Urothelium cell line (cell line): ENCODE results near the gene LGALS14.
"Not testable (repeated sequence)": the region's sequence is repeated elsewhere in the genome, so short reads cannot be mapped to it uniquely, and the experiment has no call there.

Source experiments
- DNase-seq: peaks from one replicate; pipeline ENCODE4 v3.0.0; 2011; ENCODE audit warnings: low spot score, mixed read lengths
- FAIRE-seq: peaks from 2 replicates; lab custom pipeline; 2011; peaks lifted over from hg19 to GRCh38; lab: Jason Lieb, UNC

LGALS14 gene, protein sequence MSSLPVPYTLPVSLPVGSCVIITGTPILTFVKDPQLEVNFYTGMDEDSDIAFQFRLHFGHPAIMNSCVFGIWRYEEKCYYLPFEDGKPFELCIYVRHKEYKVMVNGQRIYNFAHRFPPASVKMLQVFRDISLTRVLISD

DNA sequence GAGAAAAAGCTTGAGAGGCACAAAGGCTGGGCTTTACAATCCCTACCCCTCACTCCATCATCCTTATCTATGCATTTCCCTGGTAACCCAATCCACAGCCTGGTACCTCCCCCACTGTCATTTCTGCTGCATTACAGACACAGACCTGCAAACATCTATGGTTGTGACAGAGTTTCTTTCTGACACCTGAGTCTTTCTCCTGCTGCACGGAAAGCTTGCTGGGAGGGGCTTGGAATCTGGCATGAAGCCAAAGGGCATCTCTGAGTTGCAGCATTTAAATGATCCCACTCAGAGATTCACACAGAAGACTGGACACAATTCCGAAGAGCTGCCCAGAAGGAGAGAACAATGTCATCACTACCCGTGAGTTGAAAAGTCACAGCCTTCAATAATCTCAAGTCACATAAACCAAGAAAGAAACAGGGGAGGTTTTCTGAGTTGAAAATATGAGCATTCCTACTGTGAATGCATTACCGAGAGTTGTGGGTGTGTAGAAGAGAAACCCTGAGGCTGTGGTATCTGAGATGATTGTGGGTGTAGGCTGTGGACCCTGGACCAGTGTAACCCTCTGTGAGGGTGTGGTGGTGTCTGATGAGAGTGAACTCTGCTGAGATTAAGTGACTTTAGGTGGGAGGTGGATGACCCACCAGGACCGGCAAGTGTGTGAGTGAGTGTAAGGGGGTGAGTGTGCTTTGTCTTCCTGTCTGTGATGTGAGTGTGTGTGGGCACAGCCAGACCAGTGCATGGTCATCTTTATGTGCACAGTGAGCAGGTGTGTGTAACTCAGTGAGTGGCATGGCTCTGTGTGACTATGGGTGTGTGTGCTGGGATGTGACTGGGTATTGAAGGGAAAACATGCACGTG, at the start of gene LGALS14:
Gene LGALS14 (plus strand): TSS at position 301 of the 864 bp plus-strand sequence. CDS start 48 bp downstream, at position 349.
- FAIRE-seq, result no peak
- DNase-seq, result no peak

- DNase-seq (no peak), FAIRE-seq (no peak)
Observed at GRCh38 chr19:39655613-39656012, 48.7 kb upstream of the LGALS14 start, which contains the start of gene LGALS16. TSS of gene LGALS16 (plus strand) at chr19:39655913. CDS start at chr19:39655962, 49 bp downstream.

GRCh38 chr19:39659791-39660190, 44.5 kb upstream of the LGALS14 start:
- FAIRE-seq (no peak), DNase-seq (no peak)

- FAIRE-seq (no peak), DNase-seq (no peak)
Observed at GRCh38 chr19:39660661-39661060, 43.6 kb upstream of the LGALS14 start.

- no peak for FAIRE-seq
- DNase-seq, result no peak
Observed at GRCh38 chr19:39661565-39661964, 42.7 kb upstream of the LGALS14 start.

DNA sequence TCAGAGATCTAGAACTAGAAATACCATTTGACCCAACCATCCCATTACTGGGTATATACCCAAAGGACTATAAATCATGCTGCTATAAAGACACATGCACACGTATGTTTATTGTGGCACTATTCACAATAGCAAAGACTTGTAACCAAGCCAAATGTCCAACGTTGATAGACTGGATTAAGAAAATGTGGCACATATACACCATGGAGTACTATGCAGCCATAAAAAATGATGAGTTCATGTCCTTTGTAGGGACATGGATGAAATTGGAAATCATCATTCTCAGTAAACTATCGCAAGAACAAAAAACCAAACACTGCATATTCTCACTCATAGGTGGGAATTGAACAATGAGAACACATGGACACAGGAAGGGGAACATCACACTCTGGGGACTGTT, 34.4 kb upstream of the LGALS14 start:
- not testable (repeated sequence) for DNase-seq, FAIRE-seq

DNA sequence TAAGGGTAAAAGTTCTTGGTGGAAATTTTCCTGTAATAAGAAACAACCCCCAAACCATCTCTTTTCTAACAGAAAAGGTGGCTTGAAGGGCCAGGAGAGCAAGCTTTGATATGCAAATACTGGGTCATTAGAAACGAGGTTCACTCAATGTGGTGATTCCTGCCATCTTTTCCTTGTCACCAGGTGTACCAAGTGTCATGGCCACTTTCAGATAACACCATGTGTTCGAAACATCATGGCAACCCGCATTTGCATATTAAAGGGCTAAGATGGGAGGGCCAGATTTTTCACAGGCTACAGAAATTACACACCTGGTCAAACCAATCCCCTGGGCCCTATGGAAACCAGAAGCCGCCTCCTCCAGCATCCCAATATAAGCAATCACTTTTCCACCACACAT, 33.3 kb upstream of the LGALS14 start:
- DNase-seq, result no peak
- FAIRE-seq, result no peak

- DNase-seq, result peak; percentile 60
- no peak for FAIRE-seq
Observed at GRCh38 chr19:39671739-39672363, 32.4 kb upstream of the LGALS14 start.

DNA sequence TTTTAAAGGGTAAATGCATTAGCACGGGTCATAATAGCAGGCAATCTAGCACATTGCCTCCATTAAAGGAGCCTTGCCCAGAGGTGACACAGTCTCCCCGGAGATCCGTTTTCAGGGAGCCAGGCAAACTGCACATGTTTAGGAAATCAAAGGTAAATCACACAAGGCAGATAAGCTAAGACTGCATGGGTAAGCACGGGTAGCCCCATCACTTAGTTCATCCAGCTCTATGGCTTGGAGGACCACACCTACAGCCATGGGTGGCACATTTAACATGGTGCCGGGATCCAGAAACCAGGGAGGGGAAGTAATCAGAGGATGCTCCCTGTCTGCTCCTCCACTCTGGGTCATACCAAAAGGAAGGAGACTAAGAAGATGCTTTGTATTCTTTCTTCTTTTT, 31.8 kb upstream of the LGALS14 start:
- no peak for FAIRE-seq
- no peak for DNase-seq

- not testable (repeated sequence) for DNase-seq, FAIRE-seq
Observed at GRCh38 chr19:39673862-39674261, 30.4 kb upstream of the LGALS14 start.

DNA sequence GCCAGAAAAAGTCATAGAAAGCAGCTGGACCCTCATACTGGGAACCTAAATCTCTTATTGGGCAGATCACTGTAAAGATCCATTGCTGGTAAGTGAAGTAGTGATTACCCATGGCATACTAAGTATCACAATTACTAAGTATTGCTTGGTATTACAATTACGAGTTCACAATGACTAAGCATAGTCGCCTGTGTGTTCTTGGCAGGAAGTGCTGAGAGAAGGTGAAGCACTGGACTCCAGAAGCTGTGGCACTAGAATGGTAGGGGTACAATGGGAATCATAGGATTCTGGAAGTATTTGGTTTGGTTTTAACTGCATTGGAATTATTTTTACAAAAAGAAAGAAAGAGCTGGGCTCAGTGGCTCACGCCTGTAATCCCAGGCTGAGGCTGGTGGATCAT, 28.3 kb upstream of the LGALS14 start:
- no peak for DNase-seq
- no peak for FAIRE-seq

DNA sequence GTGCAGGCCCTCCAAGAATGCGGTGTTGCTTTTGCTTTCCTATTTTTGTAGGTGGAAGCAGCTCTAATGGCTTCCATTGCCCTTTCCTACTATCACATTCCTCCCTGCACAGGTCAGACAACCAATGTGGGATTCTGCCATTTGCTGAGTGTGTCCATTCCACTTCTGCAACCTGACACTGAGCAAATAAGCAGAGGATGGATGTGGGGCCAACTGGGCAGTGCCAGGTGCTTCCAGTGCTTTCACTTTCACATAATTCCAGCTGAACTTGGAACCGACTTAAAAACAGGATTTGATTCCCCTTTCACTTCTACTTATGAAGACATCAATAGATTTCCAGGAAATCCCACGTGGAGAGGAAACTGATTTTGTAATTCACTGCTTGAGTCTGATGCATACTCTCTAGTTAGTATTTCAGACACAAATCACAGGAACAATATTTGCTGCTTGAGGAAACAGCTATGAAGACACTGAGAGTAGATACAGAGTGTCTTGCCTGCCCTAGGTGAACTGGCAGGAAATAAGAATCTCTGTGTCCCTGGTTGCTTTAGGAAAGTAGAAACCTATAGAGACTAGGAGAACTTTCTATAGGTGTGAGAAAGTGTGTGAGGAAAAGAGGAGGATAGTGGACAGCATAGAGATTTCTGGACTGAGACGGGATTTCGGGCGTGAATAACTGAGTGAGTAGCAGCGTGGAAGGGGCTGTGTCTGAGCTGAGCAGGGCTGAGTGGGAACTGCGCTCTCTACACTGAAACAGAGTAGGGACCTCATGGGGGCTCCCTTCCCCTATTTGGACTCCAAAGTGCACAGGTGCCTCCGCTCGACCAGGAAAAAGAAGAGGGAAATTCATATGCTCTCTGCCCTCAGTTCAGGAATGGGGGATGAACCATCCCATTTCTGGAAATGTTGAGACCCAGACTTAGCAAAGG, 26.1 kb upstream of the LGALS14 start:
- DNase-seq (peak; percentile 62), FAIRE-seq (no peak)

DNA sequence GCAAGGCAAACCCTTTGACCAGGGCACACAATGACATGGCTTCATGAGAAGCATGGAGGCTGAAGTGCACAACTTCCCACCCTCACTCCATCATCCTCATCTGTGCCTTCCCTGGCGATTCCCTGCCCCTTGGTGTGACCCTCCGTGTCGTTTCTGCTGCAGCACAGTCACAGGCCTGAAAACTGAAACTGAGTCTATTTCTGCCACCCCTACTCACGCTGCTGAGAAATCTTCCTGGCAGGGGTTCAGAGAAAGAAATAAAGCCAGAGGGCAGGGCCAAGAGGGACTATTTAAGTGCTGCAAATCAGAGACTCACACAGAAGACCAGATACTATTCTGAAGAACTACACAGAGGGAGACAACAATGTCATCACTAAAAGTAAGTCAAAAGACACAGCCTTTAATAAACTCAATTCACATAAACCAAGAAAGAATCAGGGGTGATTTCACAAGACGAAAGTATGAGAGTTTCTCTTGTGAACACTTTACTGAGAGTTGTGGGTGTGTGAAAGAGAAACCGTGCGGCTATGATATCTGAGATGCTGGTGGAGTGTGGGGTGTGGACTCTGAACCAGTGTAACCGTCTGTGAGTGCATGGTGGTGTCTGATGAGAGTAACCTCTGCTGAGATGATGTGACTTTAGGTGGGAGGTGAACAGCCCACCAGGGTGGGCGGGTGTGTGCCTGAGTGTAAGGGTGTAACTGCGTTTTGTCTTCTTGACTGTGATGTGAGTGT, 25.1 kb upstream of the LGALS14 start:
- FAIRE-seq (no peak), DNase-seq (no peak)

GRCh38 chr19:39679791-39680168, 24.5 kb upstream of the LGALS14 start:
- FAIRE-seq (no peak), DNase-seq (no peak)

- DNase-seq (no peak), FAIRE-seq (no peak)
Observed at GRCh38 chr19:39680593-39680992, 23.7 kb upstream of the LGALS14 start.

DNA sequence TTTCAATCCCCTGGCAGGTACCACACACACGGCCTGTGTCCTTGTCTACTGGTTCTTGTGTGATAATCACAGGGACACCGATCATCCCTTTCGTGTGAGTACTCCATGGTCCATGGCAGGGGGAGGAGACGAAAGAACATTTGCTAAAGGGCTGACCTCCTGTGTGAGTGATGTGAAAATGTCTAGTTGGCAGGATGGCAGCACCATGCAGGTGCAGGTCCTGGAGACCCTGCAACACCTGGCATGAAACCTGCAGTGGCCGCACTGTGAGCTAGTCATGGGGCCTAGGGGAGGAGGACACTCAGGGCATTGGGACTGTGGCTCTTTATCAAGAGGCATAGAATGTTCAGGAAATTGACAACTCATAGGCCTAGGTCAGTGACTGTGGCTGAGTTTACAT, 22.9 kb upstream of the LGALS14 start:
- FAIRE-seq (no peak), DNase-seq (no peak)

- DNase-seq (peak; percentile 53), FAIRE-seq (no peak)
Observed at GRCh38 chr19:39684267-39684666, 20.0 kb upstream of the LGALS14 start.

DNA sequence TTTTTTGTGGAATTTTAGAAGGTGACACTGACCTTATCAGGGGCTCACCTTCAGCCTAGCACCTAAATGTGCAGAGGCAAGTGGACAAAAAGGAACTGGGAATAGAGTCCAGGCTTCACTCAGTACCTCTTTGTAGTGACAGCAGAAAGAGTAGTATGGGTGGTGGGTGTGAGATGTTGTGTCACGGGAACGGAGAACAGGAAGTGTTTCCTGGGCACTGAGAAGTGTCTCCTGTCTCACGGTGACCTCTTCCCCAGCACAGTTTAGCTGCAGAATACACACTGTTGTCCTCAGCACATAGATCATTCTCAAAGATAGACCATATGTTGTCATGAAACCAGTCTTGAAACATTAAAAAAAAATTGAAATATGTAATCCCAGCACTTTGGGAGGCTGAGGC, 17.5 kb upstream of the LGALS14 start:
- DNase-seq (no peak), FAIRE-seq (no peak)

DNA sequence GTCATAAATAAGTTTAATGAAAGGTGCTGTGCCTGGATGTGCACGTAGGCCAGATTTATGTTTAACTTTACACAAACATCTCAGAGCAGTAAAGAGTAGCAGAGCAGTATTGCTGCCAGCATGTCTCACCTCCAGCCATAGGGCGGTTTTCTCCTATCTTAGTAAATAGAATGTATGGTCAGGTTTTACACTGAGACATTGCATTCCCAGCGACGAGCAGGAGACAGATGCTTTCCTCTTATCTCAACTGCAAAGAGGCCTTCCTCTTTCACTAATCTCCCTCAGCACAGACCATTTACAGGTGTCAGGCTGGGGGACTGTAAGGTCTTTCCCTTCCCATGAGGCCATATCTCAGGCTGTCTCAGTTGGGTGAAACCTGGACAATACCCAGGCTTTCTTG, 15.6 kb upstream of the LGALS14 start:
- DNase-seq, FAIRE-seq: not testable (repeated sequence)

DNA sequence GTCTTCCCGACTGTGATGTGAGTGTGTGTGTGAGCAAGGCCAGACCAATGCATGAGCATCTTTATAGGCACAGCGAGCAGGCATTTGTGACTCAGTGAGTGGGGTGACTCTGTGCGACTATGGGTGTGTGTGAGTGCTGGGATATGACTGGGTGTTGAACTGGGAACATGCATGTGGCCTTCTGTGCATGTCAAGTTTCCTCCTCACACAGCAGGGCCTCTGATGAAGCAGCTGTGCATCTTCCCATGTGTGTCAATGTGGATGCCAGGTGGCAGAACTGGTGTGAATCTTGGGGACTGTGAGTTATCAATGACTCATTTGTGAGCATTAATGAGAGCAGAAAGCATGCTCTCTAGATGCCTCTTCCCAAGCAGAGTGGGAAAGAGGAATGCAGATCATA, 12.1 kb upstream of the LGALS14 start:
- FAIRE-seq (no peak), DNase-seq (no peak)
